ENCODE data around the gene CLK1. TPM values are rescaled to one million over a fixed set of nuclear protein-coding genes. Genes with fewer than 3 reads are reported as not detected.
A peak's percentile ranks its signal among the peaks of the same experiment; 100 is the strongest.

Gene CLK1
- total and polyA plus RNA-seq, 2 of the 13 experiments (the other 11 are each of a cell fraction or from before 2014, with no cell fraction given), result 66.6 to 101 TPM

- TF ChIP-seq ZFP36 (IDR thresholded peaks at IDR 0.05; ENCODE audit: borderline replicate concordance, low read depth, low read length, partially characterized antibody) (no peak), RAD51 (IDR thresholded peaks at IDR 0.05; ENCODE audit: borderline replicate concordance) (no peak), RARA (CRISPR knock-in tag; IDR thresholded peaks at IDR 0.05) (peak; percentile 50), KMT2B (CRISPR knock-in tag; IDR thresholded peaks at IDR 0.05) (peak; percentile 59; the same call in 1 of the 2 replicates), ZMYM3 (CRISPR knock-in tag; IDR thresholded peaks at IDR 0.05) (peak; percentile 88), ZFP90 (CRISPR knock-in tag; IDR thresholded peaks at IDR 0.05; ENCODE audit: borderline replicate concordance) (peak; percentile 61; the same call in 1 of the 2 replicates), ZNF569 (CRISPR knock-in tag; IDR thresholded peaks at IDR 0.05; ENCODE audit: borderline replicate concordance) (no peak), RNF2 (conservative IDR thresholded peaks at IDR 0.05; ENCODE audit: low read depth) (peak; percentile 89), ZNF614 (CRISPR knock-in tag; IDR thresholded peaks at IDR 0.05; ENCODE audit: borderline replicate concordance) (0 out of 2 replicates have a peak, but pooled peaks have one; percentile 17), HMG20A (CRISPR knock-in tag; IDR thresholded peaks at IDR 0.05; ENCODE audit: borderline replicate concordance) (no peak), ZNF264 (CRISPR knock-in tag; IDR thresholded peaks at IDR 0.05) (peak; percentile 80; the same call in 1 of the 2 replicates), TOPORS (CRISPR knock-in tag; IDR thresholded peaks at IDR 0.05) (peak; percentile 93)
- TF ChIP-seq, protein P1, sequence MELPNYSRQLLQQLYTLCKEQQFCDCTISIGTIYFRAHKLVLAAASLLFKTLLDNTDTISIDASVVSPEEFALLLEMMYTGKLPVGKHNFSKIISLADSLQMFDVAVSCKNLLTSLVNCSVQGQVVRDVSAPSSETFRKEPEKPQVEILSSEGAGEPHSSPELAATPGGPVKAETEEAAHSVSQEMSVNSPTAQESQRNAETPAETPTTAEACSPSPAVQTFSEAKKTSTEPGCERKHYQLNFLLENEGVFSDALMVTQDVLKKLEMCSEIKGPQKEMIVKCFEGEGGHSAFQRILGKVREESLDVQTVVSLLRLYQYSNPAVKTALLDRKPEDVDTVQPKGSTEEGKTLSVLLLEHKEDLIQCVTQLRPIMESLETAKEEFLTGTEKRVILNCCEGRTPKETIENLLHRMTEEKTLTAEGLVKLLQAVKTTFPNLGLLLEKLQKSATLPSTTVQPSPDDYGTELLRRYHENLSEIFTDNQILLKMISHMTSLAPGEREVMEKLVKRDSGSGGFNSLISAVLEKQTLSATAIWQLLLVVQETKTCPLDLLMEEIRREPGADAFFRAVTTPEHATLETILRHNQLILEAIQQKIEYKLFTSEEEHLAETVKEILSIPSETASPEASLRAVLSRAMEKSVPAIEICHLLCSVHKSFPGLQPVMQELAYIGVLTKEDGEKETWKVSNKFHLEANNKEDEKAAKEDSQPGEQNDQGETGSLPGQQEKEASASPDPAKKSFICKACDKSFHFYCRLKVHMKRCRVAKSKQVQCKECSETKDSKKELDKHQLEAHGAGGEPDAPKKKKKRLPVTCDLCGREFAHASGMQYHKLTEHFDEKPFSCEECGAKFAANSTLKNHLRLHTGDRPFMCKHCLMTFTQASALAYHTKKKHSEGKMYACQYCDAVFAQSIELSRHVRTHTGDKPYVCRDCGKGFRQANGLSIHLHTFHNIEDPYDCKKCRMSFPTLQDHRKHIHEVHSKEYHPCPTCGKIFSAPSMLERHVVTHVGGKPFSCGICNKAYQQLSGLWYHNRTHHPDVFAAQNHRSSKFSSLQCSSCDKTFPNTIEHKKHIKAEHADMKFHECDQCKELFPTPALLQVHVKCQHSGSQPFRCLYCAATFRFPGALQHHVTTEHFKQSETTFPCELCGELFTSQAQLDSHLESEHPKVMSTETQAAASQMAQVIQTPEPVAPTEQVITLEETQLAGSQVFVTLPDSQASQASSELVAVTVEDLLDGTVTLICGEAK (IDR thresholded peaks at IDR 0.05), result no peak
- TF ChIP-seq, protein P1 (CRISPR knock-in tag; IDR thresholded peaks at IDR 0.05), result peak; percentile 91
- TF ChIP-seq, protein P2, sequence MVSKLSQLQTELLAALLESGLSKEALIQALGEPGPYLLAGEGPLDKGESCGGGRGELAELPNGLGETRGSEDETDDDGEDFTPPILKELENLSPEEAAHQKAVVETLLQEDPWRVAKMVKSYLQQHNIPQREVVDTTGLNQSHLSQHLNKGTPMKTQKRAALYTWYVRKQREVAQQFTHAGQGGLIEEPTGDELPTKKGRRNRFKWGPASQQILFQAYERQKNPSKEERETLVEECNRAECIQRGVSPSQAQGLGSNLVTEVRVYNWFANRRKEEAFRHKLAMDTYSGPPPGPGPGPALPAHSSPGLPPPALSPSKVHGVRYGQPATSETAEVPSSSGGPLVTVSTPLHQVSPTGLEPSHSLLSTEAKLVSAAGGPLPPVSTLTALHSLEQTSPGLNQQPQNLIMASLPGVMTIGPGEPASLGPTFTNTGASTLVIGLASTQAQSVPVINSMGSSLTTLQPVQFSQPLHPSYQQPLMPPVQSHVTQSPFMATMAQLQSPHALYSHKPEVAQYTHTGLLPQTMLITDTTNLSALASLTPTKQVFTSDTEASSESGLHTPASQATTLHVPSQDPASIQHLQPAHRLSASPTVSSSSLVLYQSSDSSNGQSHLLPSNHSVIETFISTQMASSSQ (IDR thresholded peaks at IDR 0.05; ENCODE audit: low read depth), result no peak
- TF ChIP-seq, protein P2 (CRISPR knock-in tag; IDR thresholded peaks at IDR 0.05; ENCODE audit: borderline replicate concordance), result no peak
Measured at GRCh38 chr2:200843993-200844948, 20.2 kb downstream of the CLK1 start (continued).
